HG02610 (cell line): ENCODE results near the gene ANKRD33.

Experiments
- ATAC-seq: cut with Tn5 transposase; IDR thresholded peaks from one replicate; pipeline ENCODE4 v1.9.1; 2021; ENCODE audit warnings: mild to moderate bottlenecking, moderate library complexity; ENCODE audit not compliant: unreplicated experiment

Gene ANKRD33

GRCh38 chr12:51898506-51898905 is 10.6 kb downstream of the ANKRD33 start:
- no peak for ATAC-seq

- no peak for ATAC-seq
Measured at GRCh38 chr12:51898937-51899336, 11.0 kb downstream of the ANKRD33 start.

- ATAC-seq = no peak
Measured at GRCh38 chr12:51900323-51900889, 12.5 kb downstream of the ANKRD33 start.

- ATAC-seq = no peak
Measured at GRCh38 chr12:51901121-51901817, 13.4 kb downstream of the ANKRD33 start.

DNA sequence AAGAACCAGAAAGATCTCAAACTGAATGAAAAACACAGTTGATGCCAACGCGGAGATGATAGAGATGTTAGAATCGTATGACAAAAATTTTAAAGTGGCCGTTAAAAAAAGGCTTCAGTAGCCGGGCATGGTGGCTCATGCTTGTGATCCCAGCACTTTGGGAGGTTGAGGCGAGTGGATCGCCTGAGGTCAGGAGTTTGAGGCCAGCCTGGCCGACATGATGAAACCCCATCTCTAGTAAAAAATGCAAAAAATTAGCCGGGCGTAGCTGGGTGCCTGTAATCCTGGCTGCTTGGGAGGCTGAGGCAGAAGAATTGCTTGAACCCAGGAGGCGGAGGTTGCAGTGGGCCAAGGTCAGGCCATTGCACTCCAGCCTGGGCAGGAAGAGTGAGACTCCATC is 14.0 kb downstream of the ANKRD33 start:
- no peak for ATAC-seq

- ATAC-seq = no peak
Measured at GRCh38 chr12:51904951-51905470, 17.1 kb downstream of the ANKRD33 start.

DNA sequence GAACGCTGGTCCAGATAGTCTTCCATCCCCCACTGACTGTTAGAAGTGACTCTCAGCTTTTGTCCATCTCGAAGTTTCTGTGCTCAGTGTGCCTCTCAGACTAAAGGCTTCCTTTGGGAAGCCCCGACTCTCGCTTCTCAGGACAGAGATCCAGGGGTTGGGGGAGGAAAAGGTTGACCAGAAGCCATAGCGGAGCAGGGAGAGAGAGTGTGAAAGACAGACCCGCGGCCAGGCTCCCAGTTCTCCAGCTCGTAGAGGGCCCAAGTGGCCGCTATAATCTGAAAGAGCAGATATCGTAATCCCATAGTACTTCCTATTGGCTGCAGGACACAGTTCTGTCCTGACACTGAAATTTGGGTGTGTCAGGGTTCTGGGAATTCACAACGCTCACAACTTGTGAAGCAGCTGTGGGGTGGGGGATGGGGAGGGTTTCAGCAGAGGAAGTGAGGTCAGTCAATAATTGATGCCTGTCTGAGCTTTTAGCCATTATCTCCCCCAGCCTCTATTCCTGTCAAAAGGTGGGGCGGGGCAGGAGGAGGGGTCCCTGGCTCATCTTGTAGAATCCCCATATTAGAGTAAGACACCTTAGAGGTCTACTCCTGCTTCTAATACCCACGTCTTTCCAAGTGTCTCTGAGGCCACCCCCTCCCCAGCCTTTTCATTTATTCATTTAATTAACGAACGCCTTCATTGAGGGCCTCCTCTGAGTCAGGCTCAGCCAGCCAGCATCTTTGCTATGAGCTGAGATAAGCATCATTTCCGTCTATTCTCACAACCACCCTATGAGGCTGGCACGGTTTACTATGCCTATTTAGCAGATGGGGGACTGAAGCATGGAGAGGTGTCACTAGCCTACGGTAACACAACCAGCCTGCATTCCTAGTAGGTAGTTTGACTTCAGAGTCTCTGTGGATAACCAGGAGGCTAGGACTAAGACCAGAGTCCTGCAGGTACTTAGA is 17.8 kb downstream of the ANKRD33 start:
- no peak for ATAC-seq

GRCh38 chr12:51906430-51907082 is 18.7 kb downstream of the ANKRD33 start:
- no peak for ATAC-seq

DNA sequence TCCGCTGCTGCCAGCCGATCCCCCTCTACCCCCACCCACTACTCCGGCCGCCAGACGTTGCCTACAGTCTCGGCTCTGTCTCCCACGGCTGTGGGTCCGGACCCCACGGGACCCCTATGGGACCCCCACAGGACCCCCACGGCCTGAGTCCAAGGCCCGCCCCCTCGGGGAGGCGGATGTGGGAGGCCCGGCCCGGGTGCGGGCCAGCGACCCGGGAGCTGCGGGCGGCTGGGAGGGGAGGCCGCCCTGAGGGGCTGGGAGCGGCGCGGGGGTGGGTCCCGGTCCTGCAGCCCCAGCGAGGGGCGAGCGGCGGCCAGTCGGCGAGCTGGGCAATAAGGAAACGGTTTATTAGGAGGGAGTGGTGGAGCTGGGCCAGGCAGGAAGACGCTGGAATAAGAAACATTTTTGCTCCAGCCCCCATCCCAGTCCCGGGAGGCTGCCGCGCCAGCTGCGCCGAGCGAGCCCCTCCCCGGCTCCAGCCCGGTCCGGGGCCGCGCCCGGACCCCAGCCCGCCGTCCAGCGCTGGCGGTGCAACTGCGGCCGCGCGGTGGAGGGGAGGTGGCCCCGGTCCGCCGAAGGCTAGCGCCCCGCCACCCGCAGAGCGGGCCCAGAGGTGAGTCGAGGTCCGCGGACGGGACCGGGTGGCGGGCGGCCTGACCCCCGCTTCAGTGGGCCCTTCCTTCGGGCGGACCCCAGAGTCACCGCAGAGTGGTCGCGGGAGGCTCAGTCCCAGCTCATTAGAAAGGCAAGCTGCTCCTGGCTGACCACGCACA is 19.4 kb downstream of the ANKRD33 start, which contains the start of gene ACVRL1:
Gene ACVRL1, plus strand, starts transcription at position 422 of the 773 bp plus-strand sequence. CDS start 4,971 bp downstream, outside the sequence.
- ATAC-seq = no peak

- ATAC-seq = no peak
Measured at GRCh38 chr12:51907856-51908425, 20.0 kb downstream of the ANKRD33 start.

GRCh38 chr12:51908876-51909592 is 21.1 kb downstream of the ANKRD33 start:
- ATAC-seq = no peak

- no peak for ATAC-seq
Measured at GRCh38 chr12:51910168-51910567, 22.3 kb downstream of the ANKRD33 start.

GRCh38 chr12:51910691-51911090 is 22.8 kb downstream of the ANKRD33 start:
- no peak for ATAC-seq

DNA sequence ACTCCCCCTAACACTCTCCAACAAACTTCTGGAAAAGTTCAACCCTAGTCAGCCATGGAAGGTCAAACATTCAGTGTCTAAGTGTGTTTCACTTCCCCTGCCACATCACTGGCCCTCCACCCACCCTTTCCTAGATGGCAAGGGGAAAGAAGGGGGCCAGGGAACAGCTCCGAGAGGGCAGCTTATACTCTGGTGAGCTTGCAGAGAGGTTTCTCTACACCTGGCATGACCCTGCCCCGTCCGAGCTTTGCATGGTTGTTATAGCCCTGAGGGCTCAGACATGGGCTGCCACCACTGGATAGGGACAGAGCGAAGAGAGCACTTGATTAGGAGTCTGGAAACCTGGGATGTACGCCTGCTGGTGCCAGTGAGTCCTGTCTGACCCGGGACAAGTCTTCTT is 23.4 kb downstream of the ANKRD33 start:
- ATAC-seq = no peak

GRCh38 chr12:51911788-51912711 is 24.1 kb downstream of the ANKRD33 start:
- no peak for ATAC-seq

DNA sequence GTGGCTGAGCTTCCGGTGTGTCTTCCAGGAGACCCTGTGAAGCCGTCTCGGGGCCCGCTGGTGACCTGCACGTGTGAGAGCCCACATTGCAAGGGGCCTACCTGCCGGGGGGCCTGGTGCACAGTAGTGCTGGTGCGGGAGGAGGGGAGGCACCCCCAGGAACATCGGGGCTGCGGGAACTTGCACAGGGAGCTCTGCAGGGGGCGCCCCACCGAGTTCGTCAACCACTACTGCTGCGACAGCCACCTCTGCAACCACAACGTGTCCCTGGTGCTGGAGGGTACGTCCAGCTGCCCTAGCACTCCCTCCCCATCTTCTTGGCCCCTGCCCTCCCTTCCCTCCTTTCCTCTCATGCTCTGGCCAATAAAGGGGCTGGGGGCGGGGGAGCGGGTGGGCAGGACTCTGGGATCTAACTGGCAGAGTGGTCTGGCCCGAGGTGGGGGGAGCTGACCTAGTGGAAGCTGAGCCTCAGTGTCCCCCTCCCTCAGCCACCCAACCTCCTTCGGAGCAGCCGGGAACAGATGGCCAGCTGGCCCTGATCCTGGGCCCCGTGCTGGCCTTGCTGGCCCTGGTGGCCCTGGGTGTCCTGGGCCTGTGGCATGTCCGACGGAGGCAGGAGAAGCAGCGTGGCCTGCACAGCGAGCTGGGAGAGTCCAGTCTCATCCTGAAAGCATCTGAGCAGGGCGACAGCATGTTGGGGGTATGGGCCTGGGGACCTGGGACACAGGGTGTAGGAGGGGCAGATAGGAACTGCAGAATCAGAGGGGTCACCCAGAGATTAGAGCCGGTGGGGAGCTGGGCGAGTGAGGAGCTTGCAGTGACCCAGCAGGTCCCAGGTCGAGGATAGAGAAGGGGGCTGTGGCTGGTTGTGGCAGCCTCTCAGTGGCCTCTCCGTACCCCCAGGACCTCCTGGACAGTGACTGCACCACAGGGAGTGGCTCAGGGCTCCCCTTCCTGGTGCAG is 25.4 kb downstream of the ANKRD33 start:
- no peak for ATAC-seq
